IPS-NIHi7 (cell line): ENCODE data around the gene ZDHHC11.
A peak's percentile ranks its signal among the peaks of the same experiment; 100 is the strongest.

ENCODE experiments used
- DNase-seq: peaks from one replicate; pipeline ENCODE4 v3.0.0; 2012; ENCODE audit warnings: mixed read lengths; ENCODE audit errors: extremely low spot score

Gene ZDHHC11

GRCh38 chr5:850511-851006 is at the start of gene ZDHHC11:
Gene ZDHHC11 (minus strand): TSS chr5:850986. CDS start chr5:850602, 384 bp downstream.
- DNase-seq = peak; percentile 65

GRCh38 chr5:893711-894110 is 42.9 kb upstream of the ZDHHC11 start:
- DNase-seq = no peak

GRCh38 chr5:893137-893506 is 42.3 kb upstream of the ZDHHC11 start:
- peak; percentile 37 for DNase-seq

GRCh38 chr5:892394-893136 is 41.8 kb upstream of the ZDHHC11 start, which contains the start of the genes BRD9 and TRIP13:
Gene BRD9 (minus strand): TSS chr5:892801. CDS start chr5:892657, 144 bp downstream.
Gene TRIP13 (plus strand): TSS chr5:892884. CDS start chr5:892999, 115 bp downstream.
- DNase-seq = peak; percentile 98

GRCh38 chr5:891837-892393 is 41.1 kb upstream of the ZDHHC11 start:
- no peak for DNase-seq

- peak; percentile 72 for DNase-seq
Measured at GRCh38 chr5:891117-891836, 40.5 kb upstream of the ZDHHC11 start.

GRCh38 chr5:889075-889710 is 38.4 kb upstream of the ZDHHC11 start:
- DNase-seq = no peak

- no peak for DNase-seq
Measured at GRCh38 chr5:888638-889035, 37.9 kb upstream of the ZDHHC11 start.

GRCh38 chr5:887947-888637 is 37.3 kb upstream of the ZDHHC11 start:
- no peak for DNase-seq

GRCh38 chr5:886716-887325 is 36.0 kb upstream of the ZDHHC11 start:
- DNase-seq = no peak

GRCh38 chr5:886036-886435 is 35.2 kb upstream of the ZDHHC11 start:
- DNase-seq = no peak

- DNase-seq = no peak
Measured at GRCh38 chr5:885529-885928, 34.7 kb upstream of the ZDHHC11 start.

- DNase-seq = no peak
Measured at GRCh38 chr5:885127-885442, 34.3 kb upstream of the ZDHHC11 start.

GRCh38 chr5:884345-885126 is 33.8 kb upstream of the ZDHHC11 start:
- no peak for DNase-seq

- no peak for DNase-seq
Measured at GRCh38 chr5:883475-884181, 32.8 kb upstream of the ZDHHC11 start.

GRCh38 chr5:882253-883183 is 31.7 kb upstream of the ZDHHC11 start:
- no peak for DNase-seq

GRCh38 chr5:881551-881935 is 30.8 kb upstream of the ZDHHC11 start:
- DNase-seq = no peak

GRCh38 chr5:880816-881550 is 30.2 kb upstream of the ZDHHC11 start:
- no peak for DNase-seq
